C4-2B (cell line): ENCODE results near the gene IL11.

Source experiments
- H3K27ac ChIP-seq: fragments of 450-650 bp; 2 replicates; pipeline ENCODE4 v1.5.1; 2017
- CTCF ChIP-seq: fragments of 450-650 bp; conservative IDR thresholded peaks from 2 replicates; pipeline ENCODE4 v1.5.1; 2017; ENCODE audit warnings: mild to moderate bottlenecking
- ZFX ChIP-seq: fragments of 450-650 bp; IDR thresholded peaks from 2 replicates; pipeline ENCODE4 v1.6.1; 2017

The IL11 gene

GRCh38 chr19:55373306-55373992 lies 3.2 kb upstream of the IL11 start:
- no peak overlapping the region for H3K27ac ChIP-seq
- TF ChIP-seq ZFX (no peak), CTCF (no peak)

GRCh38 chr19:55372316-55373081 lies 2.2 kb upstream of the IL11 start:
- no peak for TF ChIP-seq CTCF
- TF ChIP-seq ZFX: no peak
- H3K27ac ChIP-seq: no peak overlapping the region

GRCh38 chr19:55369653-55370304 lies 484 bp downstream of the IL11 start:
- TF ChIP-seq ZFX (no peak), CTCF (no peak)
- H3K27ac ChIP-seq: no peak overlapping the region

- H3K27ac ChIP-seq: no peak overlapping the region
- no peak for TF ChIP-seq ZFX
- TF ChIP-seq CTCF: no peak
These were observed 1.3 kb downstream of the IL11 start for GRCh38 chr19:55368701-55369563.

GRCh38 chr19:55368106-55368505 lies 2.2 kb downstream of the IL11 start:
- no peak overlapping the region for H3K27ac ChIP-seq
- no peak for TF ChIP-seq ZFX
- no peak for TF ChIP-seq CTCF

GRCh38 chr19:55366790-55367189 lies 3.5 kb downstream of the IL11 start:
- TF ChIP-seq ZFX (no peak), CTCF (no peak)
- no peak overlapping the region for H3K27ac ChIP-seq
